NOMO-1 treated with dmso at 0.1 percent for 144 hours (cell line): ENCODE data around the gene RAB40C.

Experiments used
- DNase-seq: peaks from one replicate; lab custom pipeline; 2025; ENCODE audit not compliant: unreplicated experiment; lab: John Stamatoyannopoulos, UW

The RAB40C gene

DNA sequence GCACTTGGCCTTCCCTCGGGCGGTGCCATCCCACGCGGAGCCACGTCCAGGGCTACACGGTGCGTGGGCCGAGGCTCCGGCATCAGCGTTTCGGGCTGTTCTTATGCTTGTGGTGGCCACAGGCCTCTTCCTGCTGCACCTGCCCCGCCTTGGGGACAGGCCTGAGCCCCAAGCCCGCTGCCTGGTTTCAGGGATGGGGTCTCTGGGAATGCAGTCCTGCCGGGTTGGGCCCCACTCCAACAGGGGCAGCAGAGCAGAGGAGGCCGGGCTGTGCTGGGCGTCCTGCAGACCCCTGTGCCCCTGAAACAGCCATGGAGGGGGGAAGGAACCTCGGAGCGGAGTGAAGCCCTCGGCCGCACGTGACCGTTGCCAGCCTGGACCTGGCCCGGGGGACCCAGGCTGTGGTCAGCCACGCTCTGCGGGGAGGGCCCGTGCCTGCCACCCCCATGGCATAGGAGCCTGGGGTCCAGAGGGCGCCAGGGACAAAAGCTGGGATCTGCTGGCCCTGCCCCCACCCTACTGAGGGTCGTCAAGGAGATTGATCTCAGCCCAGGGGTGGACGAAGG is 40.5 kb downstream of the RAB40C start:
- no peak for DNase-seq

- DNase-seq: no peak
Observed at GRCh38 chr16:630815-631405, 41.0 kb downstream of the RAB40C start, which contains the start of gene WFIKKN1. TSS of gene WFIKKN1 (plus strand) at chr16:630985. CDS start at chr16:631254, 269 bp downstream.

GRCh38 chr16:631808-632358 is 42.0 kb downstream of the RAB40C start:
- DNase-seq: no peak

DNA sequence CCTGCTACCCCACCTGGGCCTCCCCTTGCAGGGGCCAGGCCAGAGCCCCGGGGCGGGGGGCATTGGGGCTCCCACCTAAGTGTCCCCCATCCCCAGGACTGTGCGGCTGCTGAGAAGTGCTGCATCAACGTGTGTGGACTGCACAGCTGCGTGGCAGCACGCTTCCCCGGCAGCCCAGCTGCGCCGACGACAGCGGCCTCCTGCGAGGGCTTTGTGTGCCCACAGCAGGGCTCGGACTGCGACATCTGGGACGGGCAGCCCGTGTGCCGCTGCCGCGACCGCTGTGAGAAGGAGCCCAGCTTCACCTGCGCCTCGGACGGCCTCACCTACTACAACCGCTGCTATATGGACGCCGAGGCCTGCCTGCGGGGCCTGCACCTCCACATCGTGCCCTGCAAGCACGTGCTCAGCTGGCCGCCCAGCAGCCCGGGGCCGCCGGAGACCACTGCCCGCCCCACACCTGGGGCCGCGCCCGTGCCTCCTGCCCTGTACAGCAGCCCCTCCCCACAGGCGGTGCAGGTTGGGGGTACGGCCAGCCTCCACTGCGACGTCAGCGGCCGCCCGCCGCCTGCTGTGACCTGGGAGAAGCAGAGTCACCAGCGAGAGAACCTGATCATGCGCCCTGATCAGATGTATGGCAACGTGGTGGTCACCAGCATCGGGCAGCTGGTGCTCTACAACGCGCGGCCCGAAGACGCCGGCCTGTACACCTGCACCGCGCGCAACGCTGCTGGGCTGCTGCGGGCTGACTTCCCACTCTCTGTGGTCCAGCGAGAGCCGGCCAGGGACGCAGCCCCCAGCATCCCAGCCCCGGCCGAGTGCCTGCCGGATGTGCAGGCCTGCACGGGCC is 42.8 kb downstream of the RAB40C start:
- no peak for DNase-seq

DNA sequence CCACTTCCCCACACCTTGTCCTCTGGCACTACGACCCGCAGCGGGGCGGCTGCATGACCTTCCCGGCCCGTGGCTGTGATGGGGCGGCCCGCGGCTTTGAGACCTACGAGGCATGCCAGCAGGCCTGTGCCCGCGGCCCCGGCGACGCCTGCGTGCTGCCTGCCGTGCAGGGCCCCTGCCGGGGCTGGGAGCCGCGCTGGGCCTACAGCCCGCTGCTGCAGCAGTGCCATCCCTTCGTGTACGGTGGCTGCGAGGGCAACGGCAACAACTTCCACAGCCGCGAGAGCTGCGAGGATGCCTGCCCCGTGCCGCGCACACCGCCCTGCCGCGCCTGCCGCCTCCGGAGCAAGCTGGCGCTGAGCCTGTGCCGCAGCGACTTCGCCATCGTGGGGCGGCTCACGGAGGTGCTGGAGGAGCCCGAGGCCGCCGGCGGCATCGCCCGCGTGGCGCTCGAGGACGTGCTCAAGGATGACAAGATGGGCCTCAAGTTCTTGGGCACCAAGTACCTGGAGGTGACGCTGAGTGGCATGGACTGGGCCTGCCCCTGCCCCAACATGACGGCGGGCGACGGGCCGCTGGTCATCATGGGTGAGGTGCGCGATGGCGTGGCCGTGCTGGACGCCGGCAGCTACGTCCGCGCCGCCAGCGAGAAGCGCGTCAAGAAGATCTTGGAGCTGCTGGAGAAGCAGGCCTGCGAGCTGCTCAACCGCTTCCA is 43.6 kb downstream of the RAB40C start:
- no peak for DNase-seq

GRCh38 chr16:634051-634670 is 44.3 kb downstream of the RAB40C start:
- DNase-seq: no peak

DNA sequence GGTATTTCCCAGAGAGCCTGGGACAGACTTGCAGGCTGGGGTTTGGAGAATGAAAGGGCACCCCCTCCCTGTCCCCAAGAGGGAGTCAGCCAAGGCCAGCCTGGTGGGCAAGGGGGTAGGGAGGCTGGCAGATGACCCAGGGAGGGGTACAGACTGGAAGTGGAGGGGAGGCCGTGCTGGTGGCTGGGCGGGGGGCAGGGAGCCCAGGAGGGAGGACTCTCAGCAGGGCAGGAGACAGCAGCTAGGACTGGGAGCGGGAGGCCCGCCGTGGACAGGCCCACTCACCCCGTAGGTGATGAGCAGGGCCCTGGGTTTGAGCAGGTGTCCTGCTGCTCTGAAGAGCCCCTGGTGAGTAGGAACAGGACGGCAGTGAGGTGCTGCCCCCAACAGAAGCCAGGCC is 45.1 kb downstream of the RAB40C start:
- DNase-seq: no peak

DNA sequence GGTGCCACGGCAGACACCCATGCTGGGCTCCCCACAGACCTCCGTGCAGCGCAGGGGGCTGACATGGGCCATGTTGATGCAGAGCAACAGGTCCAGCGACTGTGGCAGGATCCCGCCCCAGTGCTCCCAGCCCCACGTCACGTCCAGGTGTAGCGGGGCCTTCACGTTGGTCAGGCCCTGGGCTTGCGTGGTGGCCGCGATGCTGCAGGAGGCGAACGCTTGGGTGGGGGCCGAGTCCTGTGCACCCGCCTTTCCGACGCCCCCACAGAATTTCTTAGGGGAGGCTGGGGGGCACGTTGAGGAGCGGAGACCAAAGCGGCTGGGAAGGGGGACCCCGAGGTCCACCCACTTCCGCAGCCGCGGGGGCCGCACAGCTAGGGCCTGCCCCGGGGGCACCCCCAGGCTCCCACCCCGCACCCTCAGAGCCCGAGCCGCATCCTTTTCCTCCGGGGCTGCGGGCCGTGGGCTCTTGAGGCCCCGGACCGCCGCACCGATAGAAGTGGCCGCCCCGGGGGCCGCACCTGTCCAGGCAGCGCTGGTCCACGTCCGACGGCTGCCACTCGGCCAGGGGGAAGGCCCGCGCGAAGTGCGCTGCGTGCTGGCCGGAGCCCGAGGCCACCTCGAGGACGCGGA is 45.8 kb downstream of the RAB40C start:
- no peak for DNase-seq

DNA sequence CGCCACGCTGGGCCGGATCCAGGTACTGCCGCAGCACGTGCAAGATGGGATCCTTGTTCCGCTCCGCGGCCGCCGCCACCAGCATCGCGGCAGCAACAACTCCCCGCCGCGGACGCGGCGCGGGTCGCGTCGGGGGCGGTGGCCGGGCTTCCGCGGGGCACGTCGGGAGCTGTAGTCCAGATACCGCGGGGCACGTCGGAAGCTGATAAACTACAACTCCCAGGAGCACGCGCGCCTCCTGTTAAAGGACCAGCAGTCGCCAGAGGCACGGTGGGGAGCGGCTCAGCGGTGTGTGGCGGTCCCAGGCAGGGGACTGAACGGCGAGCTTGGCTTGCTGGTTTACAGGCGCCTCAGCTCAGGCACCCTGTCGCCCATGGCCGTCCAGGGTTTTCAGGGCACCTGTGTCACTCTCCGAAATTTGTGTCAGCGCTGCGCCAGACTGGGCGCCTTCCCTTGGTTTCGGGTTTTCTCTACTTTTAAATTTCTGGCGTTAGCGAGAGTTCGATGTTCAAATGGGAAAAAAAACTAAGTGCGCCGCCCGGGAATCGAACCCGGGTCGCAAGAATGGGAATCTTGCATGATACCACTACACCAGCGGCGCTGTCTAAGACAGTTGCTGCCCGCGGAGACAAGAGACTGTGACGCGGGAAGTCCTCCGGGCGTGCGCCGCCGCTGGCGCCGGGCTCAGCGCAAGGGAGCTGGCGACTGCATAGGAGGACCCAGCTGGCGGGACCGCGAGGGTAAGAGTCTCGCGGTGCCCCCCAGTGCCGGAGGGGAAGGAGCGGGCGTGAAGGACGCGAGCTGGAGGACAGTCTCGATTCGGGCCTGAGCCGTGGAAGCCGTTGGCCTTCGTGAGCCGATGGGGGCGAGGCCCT is 46.6 kb downstream of the RAB40C start, which contains the start of gene METTL26:
Gene METTL26 (minus strand): TSS at position 100 of the 875 bp plus-strand sequence. CDS start 15 bp downstream, at position 85.
- DNase-seq: peak; percentile 90

DNA sequence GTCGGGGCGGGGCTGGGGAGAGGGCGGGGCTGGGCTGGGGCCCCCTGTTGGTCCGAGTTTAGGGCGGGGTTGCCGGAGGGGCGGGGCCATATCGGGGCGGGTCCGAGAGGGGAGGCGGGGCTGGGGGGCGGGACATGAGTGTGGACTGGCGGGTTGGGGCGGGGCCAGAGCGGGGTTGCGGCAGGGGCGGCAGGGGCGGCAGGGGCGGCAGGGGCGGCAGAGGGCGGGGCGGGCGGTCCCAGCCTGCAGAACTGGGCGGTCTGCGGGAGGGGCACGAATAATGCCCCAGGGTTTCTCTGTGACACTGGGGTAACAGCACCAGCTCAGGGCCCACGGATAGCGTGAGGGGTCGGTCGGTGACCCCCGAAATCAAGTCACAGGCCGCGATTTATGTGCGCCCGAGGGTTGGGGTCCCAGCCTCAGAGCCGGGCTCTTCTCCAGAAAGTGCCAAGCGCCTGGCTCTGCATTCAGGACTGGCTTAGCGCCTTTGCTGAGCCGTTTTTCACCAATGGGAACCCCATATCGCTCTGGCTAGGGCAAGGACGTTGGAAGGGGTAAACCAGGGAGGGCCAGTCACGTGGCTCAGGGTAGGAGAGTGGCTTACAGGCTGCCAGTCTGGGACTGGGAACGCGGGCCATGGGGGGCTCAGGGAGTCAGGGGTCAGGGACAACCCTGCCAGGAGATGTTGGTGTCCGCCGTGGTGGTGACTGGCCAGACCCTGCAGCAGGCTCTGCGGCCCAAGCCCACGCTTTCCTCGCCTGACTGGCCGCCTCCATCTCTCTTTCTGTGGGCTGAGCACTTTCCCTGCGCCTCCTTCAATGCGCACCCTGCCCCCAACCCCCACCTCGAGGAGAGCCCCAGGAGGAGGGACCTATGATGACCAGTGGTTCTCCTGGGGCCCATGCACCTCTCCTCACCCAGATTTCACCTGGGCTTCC is 47.5 kb downstream of the RAB40C start:
- no peak for DNase-seq

GRCh38 chr16:638034-638543 is 48.2 kb downstream of the RAB40C start:
- no peak for DNase-seq

- DNase-seq: no peak
Observed at GRCh38 chr16:638836-639235, 49.0 kb downstream of the RAB40C start.

GRCh38 chr16:640614-641013 is 50.7 kb downstream of the RAB40C start:
- DNase-seq: no peak

GRCh38 chr16:641326-642188 is 51.7 kb downstream of the RAB40C start, which contains the start of gene MCRIP2:
TSS of gene MCRIP2 (plus strand) at chr16:641828. CDS start at chr16:641992, 164 bp downstream.
- peak; percentile 67 for DNase-seq

DNA sequence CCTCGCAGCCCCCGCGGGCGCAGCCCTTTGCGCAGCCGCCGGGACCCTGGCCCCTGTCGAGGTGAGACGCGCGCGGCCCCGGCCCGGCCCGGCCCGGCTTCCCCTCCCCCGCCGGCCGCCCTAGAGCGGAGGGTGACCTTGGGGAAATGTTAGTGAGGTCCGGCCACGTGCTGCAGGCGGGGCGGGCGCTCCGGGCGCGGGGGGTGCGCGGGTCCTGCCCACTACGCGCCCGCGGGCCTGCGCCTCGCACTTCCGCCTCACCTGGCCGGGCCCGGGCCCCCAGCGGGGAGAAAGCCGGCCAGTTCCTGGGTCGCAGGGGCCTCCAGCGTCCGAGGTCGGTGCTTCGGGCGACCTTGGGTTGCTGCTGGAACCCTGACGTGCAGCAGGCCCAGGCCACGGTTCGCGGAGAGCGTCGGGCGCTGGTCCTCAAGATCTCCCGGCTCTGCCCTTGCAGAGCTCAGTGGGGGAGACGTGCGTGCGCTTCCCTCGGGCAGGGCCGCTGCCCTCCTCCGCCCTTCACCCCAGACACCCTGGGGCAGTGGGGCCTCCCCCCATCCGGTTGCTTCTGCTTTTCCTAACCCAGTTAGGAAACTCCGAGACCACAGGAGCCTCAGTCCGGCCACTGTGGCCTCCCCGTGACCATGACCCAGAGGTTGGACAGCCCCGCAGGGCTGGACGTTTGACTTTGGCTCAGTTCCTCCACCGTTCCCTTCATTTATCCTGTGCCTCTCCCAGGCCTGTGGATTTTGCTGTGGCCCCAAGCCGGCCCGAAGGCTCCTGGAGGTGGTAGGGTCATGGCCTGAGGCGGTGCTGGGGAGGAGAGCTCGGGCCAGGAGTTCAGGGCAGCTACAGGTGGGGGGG is 52.6 kb downstream of the RAB40C start:
- peak; percentile 18 for DNase-seq

GRCh38 chr16:643050-643368 is 53.1 kb downstream of the RAB40C start:
- DNase-seq: no peak
